GM18909 (cell line): ENCODE measurements around the gene WDR76.
"Not testable (repeated sequence)": the region's sequence is repeated elsewhere in the genome, so short reads cannot be mapped to it uniquely, and the experiment has no call there.

Source experiments
- ATAC-seq: cut with Tn5 transposase; IDR thresholded peaks from one replicate; pipeline ENCODE4 v1.9.1; 2021; ENCODE audit warnings: mild to moderate bottlenecking; ENCODE audit not compliant: unreplicated experiment, poor library complexity

Gene WDR76

DNA sequence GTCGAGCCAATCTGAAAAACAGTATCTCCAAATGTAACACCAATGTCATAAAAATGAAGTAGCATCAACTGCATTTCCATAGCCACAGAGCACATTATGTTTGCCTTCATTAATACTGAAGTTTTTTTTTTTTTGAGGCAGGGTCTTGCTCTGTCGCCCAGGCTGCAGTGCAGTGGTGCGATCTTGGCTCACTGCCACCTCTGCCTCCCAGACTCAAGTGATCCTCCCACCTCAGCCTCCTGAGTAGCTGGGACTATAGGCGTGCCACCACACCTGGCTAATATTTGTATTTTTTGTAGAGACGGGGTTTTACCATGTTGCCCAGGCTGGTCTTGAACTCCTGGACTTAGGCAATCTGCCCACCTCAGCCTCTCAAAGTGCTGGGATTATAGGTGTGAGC lies 11.7 kb upstream of the WDR76 start:
- ATAC-seq: not testable (repeated sequence)

DNA sequence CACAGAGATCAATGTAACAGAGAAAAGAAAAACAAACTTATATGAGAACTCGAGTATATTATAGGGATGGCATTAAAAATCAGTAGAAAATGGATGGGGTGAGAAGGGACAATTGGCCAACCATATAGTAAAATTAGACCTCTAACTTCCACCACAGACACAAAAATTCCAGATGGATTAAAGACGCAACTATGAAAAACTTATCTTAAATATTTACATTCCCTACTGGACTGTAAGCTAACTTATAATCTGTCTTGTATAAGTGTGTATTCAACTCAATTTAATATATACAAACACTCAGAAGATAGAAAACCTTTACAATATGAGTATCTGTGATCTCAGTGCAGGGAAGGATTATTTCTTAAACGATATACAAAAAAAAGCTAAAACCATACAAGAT lies 5.3 kb upstream of the WDR76 start:
- no peak for ATAC-seq

DNA sequence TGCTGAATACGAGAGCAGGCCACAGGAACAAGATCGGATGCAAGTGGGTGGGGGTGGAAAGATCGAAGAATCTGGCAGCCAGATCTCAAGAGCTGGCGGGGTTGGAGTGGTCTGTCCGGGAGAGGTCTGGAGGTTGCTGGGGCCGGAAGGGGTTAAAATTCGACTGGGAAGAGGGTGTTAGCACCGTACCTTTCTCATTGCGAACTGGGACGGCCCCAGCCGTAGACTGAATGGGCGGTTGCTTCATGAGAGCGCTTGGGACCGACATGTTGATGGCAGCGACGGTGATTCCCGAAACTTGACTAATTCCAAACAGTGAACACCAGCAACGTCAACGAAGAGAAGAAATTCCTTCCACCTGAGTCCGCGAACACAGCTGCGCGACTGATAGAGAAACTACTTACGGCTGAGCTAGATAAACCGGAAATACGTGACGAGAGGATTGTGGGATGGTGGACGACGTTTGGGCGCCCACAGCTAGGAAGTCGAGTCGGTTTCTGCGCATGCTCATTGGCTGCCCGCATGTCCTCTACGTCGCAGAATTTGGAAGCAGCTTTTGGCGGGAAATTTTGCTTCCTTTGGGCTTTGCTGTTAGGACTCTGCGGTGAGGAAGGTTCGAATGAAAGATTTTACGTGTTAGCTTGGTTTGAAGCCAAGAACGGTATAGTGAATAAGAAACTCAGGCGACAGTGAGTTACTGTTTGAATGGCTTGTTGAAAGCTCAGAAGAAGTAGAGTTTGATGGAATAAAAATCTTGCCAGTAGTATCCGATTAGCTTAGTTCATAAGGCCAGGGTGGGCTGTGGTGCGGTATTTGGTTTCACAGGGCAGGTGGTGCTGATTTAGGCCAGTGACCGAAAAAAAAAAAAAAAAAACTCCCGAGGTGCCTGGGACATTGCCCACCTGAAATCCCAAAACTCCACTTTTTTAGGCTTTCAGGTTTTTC lies 2.2 kb upstream of the WDR76 start, which contains the start of gene MFAP1:
MFAP1 (minus strand) TSS at position 389 of the 945 bp plus-strand sequence; CDS start at position 268, 121 bp downstream.
- peak; percentile 81 for ATAC-seq

DNA sequence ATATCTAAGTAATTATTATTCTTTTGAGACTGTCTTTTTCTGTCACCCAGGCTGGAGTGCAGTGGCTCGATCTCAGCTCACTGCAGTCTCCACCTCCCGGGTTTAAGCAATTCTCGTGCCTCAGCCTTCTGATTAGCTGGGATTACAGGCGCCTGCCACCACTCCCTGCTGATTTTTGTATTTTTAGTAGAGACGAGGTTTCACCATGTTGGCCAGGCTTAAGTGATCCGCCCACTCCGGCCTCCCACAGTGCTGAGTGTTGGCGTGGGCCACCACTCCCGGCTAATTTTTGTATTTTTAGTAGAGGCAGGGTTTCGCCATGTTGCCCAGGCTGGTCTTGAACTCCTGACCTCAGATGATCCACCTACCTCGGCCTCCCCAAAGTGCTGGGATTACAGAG lies 1.5 kb upstream of the WDR76 start:
- ATAC-seq: not testable (repeated sequence)

DNA sequence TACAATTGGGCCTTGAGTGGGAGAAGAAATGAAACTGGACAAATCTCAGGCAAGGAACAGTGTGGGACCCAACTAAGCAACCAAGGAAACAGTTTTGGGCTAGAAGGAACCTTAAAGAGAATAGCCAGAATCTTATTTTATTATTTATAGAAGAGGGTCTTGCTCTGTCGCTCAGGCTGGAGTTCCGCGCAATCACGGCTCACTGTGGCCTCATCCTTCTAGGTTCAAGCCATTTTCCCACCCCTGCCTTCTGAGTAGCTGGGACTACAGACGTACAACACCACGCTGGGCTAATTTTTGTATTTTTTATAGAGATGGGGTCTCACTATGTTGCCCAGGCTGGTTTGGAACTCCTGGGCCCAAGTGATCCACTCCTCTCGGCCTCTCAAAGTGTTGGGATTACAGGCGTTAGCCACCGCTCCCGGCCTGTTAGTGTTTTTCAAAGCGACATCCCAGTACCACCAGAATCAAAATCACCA lies 734 bp upstream of the WDR76 start:
- ATAC-seq: no peak

DNA sequence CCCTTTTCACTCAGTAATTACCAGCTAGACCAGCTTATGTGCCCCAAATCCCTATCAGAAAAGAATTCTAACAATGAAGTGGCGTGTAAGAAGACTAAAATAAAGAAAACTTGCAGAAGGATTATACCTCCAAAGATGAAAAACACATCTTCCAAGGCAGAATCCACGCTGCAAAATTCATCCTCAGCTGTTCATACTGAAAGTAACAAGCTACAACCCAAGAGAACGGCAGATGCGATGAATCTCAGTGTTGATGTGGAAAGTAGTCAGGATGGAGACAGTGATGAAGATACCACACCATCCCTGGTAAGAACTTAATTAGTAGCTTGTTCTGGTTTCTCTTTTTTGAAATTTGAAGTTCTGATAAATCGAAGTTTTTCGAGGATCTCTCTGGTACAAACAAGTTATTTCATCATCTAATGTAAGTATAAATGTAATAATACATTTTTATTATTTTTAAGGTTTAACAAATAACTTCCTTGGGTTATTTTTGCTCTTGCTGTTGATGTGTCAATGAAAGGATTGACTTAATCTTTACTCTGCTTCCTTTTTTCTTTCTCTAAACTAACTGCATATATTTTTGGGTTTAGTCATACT lies 1.4 kb downstream of the WDR76 start:
- no peak for ATAC-seq

DNA sequence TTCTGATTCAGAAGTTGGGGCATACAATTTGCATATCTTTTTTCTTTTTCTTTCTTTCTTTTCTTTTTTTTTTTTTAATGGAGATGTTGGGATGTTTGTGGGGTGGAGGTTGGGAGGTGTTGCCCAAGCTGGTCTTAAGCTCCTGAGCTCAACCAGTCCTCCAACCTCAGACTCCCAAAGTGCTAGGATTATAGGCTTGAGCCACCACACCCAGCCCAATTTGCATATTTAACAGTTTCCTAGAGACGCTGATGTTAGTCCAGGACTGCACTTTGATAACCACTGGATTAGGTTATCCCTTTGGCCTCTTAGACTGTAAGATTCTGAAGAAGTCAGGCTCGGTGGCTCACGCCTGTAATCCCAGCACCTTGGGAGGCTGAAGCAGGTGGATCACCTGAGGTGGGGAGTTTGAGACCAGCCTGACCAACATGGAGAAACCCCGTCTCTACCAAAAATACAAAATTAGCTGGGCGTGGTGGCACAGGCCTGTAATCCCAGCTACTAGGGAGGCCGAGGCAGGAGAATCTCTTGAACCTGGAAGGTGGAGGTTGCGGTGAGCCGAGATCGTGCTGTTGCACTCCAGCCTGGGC lies 3.2 kb downstream of the WDR76 start:
- not testable (repeated sequence) for ATAC-seq

DNA sequence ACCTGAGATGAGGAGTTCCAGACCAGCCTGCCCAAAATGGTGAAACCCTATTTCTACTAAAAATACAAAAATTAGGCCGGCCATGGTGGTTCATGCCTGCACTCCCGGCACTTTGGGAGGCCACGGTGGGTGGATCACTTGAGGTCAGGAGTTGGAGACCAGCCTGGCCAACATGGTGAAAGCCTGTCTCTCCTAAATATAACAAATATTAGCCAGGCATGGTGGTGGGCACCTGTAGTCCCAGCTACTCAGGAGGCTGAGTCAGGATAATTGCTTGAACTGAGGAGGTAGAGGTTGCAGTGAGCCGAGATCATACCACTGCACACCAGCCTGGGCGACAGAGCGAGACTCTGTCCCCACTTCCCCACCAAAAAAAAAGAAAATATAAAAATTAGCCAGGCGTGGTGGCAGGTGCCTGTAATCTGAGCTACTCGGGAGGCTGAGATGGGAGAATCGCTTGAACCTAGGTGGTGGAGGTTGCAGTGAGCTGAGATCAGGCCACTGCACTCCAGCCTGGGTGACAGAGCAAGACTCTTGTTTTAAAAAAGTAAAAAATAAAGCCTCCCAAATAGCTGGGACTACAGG lies 4.0 kb downstream of the WDR76 start:
- ATAC-seq: not testable (repeated sequence)

DNA sequence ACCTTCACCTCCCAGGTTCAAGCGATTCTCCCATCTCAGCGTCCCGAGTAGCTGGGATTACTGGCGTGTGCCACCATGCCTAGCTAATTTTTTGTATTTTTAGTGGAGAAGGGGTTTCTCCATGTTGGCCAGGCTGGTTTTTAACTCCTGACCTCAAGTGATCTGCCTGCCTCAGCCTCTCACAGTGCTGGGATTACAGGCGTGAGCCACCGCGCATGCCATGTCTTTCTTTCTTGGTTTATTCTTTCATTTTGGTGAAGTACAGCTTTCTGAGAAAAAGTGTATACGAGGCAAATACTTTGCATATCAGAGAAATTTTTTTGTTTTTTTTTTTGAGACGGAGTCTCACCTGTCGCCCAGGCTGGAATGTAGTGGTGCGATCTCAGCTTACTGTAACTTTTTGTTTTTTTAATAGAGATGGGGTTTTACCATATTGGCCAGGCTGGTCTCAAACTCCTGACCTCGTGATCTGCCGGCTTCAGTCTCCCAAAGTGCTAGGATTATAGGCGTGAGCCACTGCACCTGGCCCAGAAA lies 4.8 kb downstream of the WDR76 start:
- ATAC-seq: not testable (repeated sequence)

DNA sequence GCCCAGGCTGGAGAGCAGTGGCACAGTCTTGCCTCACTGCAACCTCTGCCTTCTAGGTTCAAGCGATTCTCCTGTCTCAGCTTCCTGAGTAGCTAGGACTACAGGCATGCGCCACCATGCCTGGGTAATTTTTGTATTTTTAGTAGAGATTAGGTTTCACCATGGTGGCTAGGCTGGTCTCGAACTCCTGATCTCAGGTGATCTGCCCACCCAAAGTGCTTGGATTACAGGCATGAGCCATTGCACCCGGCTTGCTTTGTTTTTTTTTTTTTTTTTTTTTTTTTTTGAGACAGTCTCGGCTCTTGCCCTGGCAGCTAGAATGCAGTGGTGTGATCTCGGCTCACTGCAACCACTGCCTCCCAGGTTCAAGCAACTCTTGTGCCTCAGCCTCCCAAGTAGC lies 5.7 kb downstream of the WDR76 start:
- ATAC-seq: not testable (repeated sequence)

DNA sequence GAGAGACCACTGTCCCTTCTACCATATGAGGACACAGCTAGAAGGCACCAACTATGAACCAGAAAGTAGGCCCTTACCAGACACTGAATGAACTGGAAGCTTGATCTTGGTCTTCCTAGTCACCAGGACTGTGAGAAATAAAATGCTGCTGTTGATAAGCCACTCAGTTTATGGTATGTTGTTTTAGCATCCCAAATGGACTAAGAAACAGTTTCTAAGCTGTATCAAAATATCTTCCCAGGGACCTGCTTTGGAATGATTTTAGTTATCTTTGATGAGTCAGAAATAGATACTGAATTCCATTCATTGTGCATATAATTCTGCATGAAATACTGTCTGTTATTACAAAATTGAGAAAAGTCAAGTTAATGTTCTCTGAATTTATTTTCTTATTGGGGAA lies 18.6 kb downstream of the WDR76 start:
- no peak for ATAC-seq

DNA sequence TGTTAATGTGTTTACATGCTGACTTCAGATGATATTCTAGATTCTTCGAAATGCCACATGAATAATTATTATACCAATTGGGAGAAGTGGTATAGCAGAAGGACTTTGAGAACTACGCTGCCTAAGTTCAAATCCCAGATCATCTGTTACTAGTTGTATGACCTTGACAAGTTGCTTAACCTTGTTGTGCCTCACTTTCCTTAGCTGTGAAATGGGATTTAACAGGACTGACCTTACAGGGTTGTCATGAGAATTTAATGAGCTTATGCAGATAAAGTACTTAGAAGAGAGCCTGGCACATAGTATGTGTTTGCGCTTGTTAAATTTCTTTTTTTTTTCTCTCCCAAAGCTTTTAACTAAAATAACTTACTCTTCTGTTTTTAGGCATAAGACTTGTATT lies 24.4 kb downstream of the WDR76 start:
- no peak for ATAC-seq

DNA sequence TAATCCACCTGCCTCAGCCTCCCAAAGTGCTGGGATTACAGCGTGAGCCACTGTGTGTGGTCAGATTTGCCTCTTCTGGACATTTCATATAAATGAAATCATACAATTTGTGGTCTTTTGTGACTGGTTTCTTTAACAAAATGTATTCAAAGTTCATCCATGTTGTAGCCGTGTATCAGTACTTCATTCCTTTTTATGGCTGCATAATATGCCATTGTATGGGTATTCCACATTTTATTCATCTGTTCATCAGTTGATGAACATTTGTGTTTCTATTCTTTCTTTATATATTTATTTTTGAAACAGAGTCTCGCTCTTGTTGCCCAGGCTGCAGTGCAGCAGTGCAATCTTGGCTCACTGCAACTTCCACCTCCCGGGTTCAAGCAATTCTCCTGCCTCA lies 25.8 kb downstream of the WDR76 start:
- no peak for ATAC-seq

DNA sequence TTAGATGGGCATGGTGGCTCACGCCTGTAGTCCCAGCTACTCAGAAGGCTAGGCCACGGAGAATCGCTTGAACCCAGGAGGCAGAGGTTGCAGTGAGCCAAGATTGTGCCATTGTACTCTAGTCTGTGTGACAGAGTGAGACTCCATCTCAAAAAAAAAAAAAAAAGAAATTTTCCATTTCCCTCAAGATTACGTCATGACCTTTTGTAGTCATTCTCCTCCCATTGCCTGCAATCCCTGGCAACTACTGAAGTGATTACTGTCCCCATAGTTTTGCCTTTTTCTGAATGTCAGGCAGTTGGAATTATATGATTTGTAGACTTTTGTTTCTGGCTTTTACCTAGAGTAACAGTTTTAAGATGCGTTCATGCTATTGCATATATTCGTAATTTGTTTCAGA lies 28.0 kb downstream of the WDR76 start:
- ATAC-seq: no peak

DNA sequence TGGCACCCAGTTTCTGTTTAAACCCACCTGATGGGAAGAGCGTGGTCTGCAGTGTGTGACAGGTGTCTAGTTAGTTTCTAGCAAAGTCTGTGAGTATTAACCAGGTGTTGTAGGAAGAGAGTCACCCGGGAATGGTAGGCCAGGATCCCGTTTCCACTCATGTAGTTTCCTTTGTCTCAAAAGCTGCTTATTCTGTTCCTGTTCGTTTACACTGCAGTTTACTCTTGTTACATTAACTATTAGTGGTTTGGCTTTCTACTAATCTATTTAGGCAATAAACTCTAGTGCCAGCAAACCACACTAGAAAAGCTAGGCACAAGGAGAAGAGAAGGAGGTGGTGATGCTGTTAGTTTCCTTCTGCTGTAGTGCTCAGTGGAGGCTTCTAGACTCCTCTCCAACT lies 32.7 kb downstream of the WDR76 start:
- no peak for ATAC-seq

DNA sequence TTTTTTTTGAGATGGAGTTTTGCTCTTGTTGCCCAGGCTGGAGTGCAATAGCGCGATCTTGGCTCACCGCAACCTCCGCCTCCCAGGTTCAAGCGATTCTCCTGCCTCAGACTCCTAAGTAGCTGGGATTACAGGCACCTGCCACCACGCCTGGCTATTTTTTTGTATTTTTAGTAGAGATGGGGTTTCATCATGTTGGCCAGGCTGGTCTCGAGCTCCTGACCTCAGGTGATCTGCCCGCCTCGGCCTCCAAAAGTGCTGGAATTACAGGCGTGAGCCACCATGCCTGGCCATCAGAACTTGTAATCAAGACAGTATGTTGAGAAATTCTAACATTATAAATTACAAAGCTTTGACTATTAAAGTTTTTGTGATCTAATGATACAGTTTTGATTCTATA lies 39.8 kb downstream of the WDR76 start:
- not testable (repeated sequence) for ATAC-seq

DNA sequence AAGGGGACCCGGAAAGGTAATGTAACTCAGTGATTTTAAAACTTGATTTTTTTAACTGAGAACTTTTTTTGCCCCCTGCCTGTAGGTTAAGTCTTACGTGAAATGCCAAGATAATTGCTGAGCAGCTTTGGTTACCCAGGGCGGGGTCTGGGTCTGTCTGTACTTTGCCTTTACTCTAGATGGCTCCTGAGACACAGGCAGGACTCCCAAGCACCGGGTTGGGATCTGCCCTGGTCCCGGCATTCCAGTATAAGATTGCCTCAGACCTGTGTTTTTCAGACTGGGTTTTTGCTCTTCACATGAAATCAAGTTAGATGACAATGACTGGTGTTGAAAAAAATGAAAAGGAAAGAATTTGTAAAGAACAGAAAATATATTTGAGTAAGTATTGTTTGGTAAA lies 40.3 kb downstream of the WDR76 start:
- no peak for ATAC-seq

DNA sequence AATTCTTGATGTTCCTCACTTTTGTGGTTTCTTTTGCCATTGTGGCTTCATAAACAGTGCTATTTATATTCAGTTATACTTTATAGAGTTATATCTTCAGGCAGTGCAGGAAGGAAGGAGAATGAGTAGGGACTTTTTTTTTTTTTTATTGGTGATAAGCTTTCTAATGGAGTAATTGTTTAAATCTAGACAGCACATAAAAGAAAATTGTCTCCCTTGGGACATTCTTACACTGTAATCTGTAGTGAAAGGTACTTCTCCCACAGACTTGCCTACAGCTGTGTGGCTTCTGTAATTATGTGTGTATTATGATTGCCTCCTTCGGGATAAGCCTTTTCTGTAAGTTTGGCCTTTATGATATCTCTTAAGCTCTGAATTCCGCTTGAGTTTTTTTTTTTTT lies 41.6 kb downstream of the WDR76 start:
- no peak for ATAC-seq

DNA sequence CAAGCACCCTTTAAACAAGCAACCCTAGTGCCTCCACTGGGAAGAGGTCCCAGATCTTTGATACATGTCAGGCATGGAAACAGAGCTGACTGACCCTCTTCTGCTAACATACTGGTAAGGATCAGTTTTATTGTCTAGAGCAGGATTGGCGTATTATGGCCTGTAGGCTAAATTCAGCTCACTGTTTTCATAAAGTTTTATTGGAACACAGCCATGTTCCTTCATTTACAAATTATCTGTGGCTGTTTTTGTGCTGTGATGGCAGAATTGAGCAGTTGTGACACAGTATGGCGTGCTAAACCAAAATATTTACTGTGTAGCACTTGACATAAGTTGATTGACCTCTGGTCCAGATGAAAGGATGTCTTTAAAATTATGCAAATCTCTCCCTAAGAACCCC lies 45.0 kb downstream of the WDR76 start:
- ATAC-seq: no peak

DNA sequence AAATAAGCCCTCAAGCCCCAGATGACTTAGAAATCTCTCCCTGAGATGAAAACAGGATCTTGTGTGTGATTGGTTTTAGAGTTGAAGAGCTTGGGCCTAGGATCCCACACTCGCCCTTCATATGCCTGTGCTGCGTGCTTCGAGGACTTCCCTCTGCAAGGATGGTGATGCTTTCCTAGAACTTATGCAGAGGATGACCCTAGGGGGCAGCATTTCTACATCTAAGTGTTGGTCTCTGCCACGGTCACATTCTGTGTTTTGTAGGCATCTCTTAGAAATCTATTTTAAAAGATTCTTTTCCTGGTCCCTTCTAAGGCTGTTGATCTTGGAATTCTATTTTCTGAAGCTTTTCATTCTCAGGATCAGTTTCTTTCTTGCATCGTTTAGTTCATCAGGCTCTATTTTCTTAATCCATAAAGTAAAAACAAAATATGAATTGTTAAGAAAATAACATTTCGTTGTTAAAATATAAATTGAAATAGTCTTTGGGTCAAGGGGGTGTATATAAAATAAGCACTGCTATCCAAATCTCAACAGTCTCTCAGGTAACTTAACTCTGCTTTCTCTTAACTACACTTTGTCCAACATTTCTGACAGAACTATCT lies 45.7 kb downstream of the WDR76 start:
- ATAC-seq: no peak
